ENCODE measurements around the gene ARHGEF4.

The ARHGEF4 gene

GRCh38 chr2:131092458-131093005 is 255.8 kb downstream of the ARHGEF4 start:
- DNase-seq (ENCODE audit: low read depth in 2 of 2), result no peak

- peak; percentile 80 to 85 for DNase-seq (ENCODE audit: low read depth in 2 of 2)
These were observed 256.4 kb downstream of the ARHGEF4 start, which contains the start of gene FAM168B for GRCh38 chr2:131093006-131093695. FAM168B (minus strand) TSS chr2:131093460; CDS start chr2:131082646, 10,814 bp downstream.

- DNase-seq (ENCODE audit: low read depth in 2 of 2), result peak in 1 of 2 donors; percentile 3
These were observed 257.2 kb downstream of the ARHGEF4 start for GRCh38 chr2:131093696-131094462.

- no peak for DNase-seq (ENCODE audit: low read depth in 2 of 2)
These were observed 258.0 kb downstream of the ARHGEF4 start for GRCh38 chr2:131094463-131095281.

Measured in stimulated activated CD4-positive, alpha-beta T cell treated with anti-CD3 and anti-CD28 coated beads, Interleukin-1b, Interleukin-23, amount 100 ng/mL, for 4 hours (primary cell).